ENCODE measurements around the gene OR2V2. TPM values are rescaled to one million over a fixed set of nuclear protein-coding genes. Genes with fewer than 3 reads are reported as not detected.
"Not testable (repeated sequence)": the region's sequence is repeated elsewhere in the genome, so short reads cannot be mapped to it uniquely, and the experiment has no call there.

OR2V2 gene
- total RNA-seq, 1 donor from 2014 or later: not detected

- DNase-seq: no peak
Observed at GRCh38 chr5:181145133-181145532, 2.3 kb upstream of the OR2V2 start.

- no peak for DNase-seq
Observed at GRCh38 chr5:181149355-181149754, 2.0 kb downstream of the OR2V2 start.

GRCh38 chr5:181149806-181150733 lies 2.7 kb downstream of the OR2V2 start:
- no peak for DNase-seq

- DNase-seq: no peak
Observed at GRCh38 chr5:181151146-181151545, 3.8 kb downstream of the OR2V2 start.

GRCh38 chr5:181152406-181152805 lies 5.0 kb downstream of the OR2V2 start:
- DNase-seq: no peak

- DNase-seq: no peak
Observed at GRCh38 chr5:181153814-181154213, 6.4 kb downstream of the OR2V2 start.

- no peak for DNase-seq
Observed at GRCh38 chr5:181156758-181157157, 9.4 kb downstream of the OR2V2 start.

GRCh38 chr5:181158869-181159268 lies 11.5 kb downstream of the OR2V2 start:
- no peak for DNase-seq

- peak; percentile 91 for DNase-seq
Observed at GRCh38 chr5:181159286-181160151, 12.1 kb downstream of the OR2V2 start.

GRCh38 chr5:181160152-181160754 lies 12.9 kb downstream of the OR2V2 start:
- no peak for DNase-seq

- not testable (repeated sequence) for DNase-seq
Observed at GRCh38 chr5:181160755-181161533, 13.6 kb downstream of the OR2V2 start.

- DNase-seq: no peak
Observed at GRCh38 chr5:181161534-181162175, 14.3 kb downstream of the OR2V2 start.

GRCh38 chr5:181163487-181164075 lies 16.2 kb downstream of the OR2V2 start:
- DNase-seq: no peak

GRCh38 chr5:181164076-181164952 lies 16.9 kb downstream of the OR2V2 start:
- peak; percentile 32 for DNase-seq

GRCh38 chr5:181166812-181167733 lies 19.7 kb downstream of the OR2V2 start:
- no peak for DNase-seq

- peak; percentile 36 for DNase-seq
Observed at GRCh38 chr5:181167814-181168488, 20.6 kb downstream of the OR2V2 start.

- DNase-seq: no peak
Observed at GRCh38 chr5:181168595-181169118, 21.3 kb downstream of the OR2V2 start.

Measured in tongue (tissue), 2 donors.